Stimulated activated CD4-positive, alpha-beta T cell treated with anti-CD3 and anti-CD28 coated beads, Interleukin-12 subunit alpha, Interleukin-12 subunit beta, amount 100 ng/mL, for 4 hours (primary cell): ENCODE measurements around the gene LYZL6.

Experiments used
- DNase-seq: peaks from one replicate; pipeline ENCODE4 v3.0.0-alpha.2; 2020

LYZL6 gene, protein sequence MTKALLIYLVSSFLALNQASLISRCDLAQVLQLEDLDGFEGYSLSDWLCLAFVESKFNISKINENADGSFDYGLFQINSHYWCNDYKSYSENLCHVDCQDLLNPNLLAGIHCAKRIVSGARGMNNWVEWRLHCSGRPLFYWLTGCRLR

DNA sequence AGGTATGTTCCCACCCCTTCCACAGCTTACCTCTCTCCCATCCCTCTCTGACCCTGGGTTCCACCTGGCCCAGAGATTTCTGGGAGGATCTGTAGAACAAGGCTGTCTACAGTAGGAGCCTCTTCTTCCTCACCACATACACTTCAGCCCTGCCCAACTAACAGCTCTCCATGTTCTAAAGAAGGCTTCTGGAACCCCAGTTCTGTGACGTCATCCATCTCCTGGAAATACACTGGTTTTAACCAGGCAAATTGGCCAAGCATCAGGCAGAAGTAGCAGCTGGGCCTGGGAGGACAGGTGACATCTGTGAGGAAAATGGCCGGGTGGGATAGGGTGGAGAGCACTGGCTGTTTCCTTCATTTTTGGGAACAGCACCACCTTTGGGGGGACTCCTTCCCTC, at the start of gene LYZL6:
Gene LYZL6 (minus strand): TSS at position 177 of the 400 bp plus-strand sequence. CDS start 4,357 bp downstream, outside the sequence.
- DNase-seq: no peak

DNA sequence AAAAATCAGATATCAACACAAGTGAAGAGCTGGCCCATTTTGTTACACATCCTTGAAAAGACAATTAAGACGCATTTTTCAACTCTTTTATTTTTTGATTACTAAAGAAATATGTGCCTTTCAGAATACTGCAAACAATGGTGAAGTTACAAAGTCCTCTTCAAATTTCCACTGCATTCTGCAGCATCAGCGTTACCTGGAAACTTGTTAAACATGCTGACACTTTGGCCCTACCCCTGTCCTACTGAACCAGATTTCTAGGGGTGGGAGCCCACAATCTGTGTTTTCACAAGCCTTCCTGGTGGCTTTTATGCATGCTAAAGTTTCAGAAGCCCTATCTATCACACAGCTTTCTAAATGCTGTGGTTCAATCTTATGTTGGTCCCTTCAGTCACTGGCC, 47.6 kb upstream of the LYZL6 start:
- DNase-seq: no peak

DNA sequence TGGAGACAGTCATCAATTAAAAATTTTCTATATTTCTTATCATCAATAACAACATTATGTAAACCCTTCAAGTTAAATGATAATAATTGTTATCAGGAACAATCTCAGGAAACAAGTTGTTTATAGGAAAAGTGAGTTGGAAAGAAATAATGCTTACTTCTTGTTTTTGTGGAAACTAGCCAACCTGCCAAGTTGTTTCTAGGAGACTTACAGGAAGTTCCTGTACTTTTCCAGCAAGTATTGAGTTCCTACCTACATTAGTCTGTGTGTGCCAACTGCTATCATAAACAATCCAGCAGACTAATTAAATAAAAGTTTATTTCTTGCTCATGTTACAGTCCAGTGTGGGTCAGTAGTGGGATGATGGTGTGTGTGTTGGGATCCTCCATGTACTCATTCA, 44.7 kb upstream of the LYZL6 start:
- no peak for DNase-seq

DNA sequence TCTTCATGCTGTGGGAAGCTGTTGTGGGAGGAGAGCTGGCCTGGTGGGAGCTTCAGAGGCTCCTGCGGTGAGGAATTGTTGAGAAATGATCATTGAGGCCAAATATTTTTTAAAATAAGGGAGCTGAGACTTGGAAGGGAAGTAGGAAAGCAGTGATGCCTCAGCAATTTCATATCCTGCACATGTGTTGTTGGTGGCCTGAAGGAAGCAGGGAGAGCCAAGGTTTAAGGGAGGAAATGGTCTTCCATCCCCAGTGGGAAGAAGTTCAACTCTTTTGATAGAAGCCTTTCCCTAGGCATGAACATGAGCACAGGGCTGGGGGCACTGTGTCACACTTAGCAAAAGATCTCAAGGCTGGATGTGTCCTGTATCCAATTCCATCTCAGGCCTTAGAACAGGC, 43.1 kb upstream of the LYZL6 start, which contains the start of gene CCL14:
Gene CCL14 (minus strand): TSS at position 87 of the 400 bp plus-strand sequence. CDS start 80 bp downstream, at position 7.
- DNase-seq: no peak

DNA sequence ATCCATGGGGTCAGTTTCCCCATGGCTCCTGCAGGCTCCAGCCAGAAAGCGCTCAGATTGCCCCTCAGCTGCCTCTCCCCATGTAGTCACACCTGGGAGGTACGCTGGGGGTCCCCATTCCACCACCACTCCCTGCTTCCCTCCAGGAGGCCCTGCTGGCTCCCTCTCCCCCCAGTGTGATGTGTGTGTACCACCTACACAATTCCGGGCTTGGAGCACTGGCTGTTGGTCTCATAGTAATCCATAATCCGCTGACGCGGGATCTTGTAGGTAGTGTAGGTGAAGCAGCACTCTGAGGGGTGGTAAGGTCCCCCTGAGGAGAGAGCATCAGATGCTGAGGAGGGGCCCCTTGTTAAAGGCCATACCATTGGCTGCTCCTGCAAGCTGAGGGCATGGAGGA, 40.6 kb upstream of the LYZL6 start:
- no peak for DNase-seq

DNA sequence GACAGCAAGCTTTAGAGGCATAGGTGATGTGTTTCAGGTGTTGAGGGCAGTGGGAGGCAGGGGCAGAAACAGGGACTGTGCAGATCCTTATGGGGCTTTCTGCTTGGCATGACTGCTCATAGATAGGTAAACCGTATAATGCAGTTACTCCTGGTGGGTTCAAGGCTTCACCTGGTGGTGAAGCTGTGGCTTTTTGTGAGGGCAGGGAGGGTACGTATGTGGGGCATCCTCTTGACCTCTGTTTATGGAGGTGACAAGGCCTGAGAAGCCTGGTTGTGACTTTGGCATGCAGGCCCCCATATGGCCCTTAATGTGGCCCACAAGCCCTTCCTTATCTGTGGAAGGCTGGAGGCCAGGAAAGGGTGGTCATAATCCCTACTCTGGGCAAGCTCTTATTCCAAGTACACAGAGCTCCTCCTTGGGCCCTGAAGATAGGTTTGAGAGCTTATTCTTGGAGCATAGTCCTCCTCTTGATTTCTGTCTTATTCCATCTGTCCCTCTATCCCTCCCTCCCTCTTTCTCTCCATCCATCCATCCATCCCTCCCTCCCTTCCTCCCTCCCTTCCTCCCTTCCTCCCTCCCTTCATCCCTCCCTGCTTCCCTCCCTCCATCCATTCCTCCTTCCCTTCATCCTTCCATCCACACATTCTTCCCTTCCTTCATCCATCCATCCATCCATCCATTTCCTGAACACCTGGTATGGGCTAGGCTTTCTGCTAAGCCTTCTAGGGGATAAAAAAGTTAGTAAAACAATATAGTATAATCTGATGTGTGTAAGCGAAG, 39.1 kb upstream of the LYZL6 start:
- no peak for DNase-seq

DNA sequence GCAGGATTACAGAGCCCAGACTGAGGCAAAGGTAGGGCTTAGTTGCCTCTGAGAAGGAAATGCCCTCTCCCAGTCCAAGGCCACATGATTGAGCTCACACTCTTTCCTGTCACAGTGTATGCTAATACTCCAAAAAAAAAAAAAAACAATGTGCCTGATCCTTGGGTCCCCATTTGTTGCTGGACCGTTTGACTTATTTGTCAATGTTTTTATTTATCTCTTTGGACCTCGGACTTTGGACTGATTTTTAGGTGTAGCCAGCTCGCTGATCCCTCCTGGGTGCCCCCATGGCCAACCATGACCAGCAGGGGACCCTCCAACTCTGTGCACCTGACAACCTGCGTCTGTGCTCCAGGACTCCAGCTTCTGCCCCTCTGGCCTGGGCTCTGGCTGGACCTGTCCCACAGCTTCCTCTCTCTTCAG, 38.4 kb upstream of the LYZL6 start:
- no peak for DNase-seq

DNA sequence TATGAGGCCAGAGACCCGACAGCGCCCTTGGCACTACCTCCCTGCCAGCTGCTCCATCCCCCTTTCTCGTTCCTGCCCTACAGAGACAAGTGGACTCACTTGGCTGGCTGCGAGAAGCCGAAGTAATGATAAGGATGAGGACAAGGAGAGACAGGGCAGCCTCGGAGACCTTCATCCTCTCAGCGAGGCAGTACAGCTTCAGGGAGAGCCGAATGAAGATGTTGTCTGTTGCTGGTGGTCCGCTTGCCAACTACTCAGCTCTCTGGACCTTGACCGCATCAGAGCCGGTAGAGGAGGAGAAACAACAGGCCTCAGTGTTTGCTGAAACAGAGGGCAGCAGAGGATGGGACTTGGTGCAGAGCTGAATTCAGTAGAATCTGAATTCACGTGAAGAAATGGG, 37.7 kb upstream of the LYZL6 start, which contains the start of gene CCL16:
Gene CCL16 (minus strand): TSS at position 252 of the 400 bp plus-strand sequence. CDS start 77 bp downstream, at position 175.
- DNase-seq: no peak

DNA sequence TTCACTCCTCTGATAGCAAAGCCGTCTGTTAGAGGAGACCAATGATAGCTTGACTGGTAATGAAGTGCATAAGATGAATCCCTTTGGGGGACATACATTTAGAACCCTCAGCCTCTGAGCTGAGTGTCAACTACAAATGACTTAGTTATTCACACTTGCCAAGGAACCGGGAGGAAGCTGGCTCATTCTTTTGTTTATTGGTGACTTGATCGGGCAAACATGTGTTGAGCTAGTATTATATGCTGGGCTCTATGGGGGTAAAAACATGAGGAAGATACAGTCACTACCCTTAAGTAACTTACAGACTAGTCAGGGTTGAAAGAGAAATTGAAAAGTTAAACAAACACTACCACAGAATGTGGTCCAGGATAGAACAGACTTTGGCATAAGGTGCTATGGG, 34.8 kb upstream of the LYZL6 start:
- no peak for DNase-seq

DNA sequence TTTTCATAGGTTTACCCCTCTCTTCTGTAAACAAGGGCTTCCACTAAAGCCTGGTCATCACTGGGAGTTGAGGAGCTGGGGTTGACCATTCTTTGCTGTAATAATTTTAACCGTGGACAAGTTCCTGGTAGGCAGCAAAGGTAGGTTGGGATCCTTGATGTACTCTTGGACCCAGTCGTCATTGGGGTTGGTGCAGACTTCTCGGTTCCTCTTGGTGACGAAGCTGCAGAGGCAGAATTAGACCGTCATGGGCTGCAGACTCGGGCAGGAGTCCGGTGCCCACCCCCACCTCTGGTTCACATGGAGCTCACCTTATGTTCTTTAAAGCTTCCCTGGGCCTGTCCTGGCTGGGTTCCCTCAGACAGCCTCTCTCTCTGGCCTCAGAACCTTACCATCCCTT, 34.0 kb upstream of the LYZL6 start:
- no peak for DNase-seq

DNA sequence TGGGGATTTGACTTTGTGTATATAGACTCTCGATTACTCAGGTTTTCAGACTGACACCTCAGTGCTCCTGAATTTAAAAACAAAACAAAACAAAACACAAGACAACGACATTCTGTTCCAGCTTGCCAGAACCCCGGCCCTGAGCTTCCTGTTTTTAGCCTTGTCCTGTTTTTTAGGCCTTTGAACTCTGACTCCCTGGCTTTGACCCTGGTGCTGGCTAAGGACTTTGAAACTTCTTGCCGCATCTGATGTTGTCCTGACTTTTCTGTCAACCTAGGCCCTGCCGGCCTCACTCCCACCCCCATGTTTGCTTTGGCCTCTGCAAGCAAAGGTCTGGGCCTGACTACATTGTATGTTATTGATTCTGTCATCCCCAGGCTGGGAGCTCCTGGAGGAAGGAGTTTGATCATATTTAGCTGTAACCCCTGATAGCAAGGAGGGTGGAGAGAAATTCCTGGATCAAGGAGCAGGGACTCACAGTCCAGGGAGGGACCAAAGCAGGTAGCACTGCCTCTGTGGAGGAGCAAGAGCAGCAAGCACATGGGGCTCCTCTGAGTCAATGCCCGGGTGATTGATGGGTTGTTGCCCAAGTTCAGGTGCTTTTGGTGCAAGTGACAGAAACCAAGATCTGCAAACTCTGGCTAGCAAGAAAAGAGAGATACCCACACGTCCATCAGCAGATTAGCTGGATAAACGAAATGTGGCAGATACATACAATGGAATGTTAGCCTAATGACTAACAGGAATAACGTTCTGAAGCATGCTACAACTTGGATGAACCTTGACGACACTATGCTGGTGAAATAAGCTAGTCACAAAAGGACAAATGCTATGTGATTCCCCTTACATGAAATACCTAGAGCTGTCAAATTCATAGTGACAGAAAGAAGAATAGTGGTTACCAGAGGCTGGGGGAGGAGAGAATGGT, 30.1 kb upstream of the LYZL6 start:
- no peak for DNase-seq

DNA sequence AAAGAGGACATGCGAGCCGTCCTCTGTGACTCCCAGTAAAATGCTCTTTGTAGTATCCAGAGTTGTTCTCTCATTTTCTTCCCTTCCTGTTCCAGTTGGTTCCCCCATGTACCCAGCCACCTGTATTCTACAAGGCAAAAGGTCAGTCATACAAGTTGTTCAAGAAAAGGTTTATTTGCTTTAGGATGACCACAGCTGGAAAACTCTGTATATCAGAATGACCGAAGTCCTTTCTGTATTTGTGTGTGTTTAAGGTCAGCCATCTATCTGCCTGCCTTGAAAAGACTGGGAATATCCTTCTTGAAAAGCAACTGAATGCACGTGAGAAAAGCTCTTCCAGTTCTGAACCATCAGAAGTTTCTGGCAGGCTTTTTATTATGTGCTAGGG, 29.4 kb upstream of the LYZL6 start:
- no peak for DNase-seq

DNA sequence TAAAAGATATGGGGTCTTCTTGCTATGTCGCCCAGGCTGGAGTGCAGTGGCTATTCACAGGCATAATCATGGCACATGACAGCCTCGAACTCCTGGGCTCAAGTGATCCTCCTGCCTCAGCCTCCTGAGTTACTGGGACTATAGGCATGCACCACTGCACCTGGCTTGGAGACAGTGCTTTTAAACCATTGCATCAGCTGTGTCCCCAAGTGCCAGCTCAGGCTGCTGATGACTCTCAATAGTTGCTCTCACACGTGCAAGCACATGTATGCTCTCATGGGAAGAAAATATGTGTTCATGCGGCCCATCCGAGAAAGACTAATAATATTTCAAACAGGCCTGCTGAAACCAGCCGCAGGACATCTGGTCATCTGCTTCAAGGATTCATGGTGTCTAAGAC, 29.0 kb upstream of the LYZL6 start:
- no peak for DNase-seq

DNA sequence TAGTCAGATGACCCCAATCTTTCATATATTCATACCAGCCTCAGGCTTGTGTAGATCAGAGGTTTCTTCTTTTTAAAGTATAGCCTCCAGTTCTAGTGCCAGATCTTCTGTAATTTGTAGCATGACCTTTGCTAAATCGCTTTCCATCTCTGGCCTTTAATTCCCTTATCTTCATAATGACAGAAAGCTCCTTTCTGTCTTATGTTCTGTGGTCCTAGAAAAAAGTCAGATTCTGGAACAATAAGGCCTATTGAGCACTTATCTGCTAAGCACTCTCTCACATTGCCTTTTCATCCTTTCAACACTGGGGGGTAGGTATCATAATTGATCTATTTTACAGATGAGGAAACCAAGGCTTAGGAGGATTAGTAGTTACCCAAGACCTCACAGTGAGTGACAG, 28.6 kb upstream of the LYZL6 start:
- no peak for DNase-seq

DNA sequence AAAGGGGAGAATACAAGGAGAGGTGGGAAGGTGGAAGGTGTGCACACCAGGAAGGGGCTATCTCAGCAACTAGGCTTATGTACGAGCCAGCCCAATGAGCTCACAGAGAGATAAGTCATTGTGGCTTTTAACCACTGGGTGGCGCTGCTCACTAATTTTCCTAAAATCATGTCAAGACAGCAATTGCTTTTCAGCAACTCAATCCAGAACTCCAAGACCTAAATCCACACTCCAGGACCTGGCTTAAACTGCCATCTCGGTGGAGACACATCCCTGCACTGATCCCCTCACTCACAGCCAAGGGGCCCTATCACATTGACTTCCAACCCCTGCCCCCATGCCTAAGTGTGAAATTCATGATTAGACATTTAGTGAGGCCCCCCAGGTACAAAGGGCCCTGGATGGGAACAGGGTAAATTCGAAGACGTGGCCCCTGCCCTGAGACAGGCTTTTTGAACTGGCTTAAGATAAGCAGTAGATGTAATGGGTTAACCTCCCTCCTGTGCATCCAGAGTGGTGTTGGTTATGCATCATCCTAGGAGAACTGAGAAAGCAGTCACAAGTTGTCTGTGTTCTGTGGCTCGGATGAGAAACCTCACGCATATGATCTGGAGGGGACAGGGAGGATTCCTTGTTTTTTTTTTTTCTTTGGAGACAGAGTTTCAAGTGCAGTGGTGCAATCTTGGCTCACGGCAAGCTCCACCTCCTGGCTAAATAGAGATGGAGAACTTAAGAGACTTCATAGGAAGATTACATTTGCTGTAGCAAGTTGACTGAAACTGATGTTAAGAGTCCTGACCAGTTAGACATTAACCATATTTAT, 26.3 kb upstream of the LYZL6 start:
- peak; percentile 61 for DNase-seq

DNA sequence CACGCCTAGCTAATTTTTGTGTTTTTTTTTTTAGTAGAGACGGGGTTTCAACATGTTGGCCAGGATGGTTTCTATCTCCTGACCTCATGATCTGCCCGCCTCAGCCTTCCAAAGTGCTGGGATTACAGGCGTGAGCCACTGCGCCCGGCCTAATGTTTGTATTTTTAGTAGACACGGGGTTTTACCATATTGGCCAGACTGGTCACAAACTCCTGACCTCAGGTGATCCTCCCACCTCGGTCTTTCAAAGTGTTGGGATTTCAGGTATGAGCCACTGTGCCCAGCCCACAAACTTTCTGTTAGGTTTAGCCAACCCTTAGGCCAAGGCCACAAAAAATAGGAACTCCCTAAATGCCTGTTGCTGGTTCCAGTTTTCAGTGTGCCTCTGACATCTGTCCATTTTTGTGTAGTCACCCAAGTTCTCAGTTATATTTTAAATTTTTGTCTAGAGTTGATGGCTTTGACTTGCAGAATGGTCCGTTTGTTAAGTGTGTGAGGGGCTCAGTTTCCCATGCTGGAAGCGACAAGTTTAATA, 25.1 kb upstream of the LYZL6 start:
- DNase-seq: no peak

DNA sequence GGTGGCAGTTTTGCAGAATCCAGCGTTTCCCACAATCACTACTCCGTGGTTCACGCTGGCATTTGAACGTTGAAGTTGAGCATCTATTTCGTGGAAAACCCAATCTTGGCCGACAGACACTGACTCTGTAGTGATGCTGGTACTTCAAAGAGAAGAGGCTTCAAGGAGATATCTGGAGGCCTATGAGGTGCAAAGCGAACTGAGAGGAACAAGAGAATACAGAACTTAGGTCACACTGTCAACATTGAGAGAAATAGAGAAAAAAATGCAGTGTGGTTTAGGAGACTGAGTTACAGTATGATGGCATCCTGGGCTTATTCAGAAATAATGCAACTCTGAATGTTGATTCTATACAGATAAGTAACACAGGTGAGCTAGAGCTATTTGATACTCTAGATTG, 21.8 kb upstream of the LYZL6 start:
- no peak for DNase-seq

DNA sequence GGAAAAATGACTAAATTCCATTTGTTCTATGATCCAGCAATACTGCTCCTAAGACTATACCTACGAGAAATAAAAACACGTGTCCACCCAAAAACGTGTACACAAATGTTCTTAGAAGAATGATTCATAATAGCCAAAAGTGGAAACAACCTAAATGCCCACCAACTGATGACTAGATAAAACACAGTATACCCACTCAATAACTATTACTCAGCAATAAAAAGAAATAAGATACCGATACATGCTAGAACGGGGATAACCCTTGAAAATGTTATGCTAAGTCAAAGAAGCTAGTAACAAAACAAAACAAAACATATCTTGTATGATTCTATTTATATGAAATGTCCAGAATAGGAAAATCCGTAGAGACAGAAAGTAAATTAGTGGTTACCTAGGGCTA, 20.1 kb upstream of the LYZL6 start:
- no peak for DNase-seq

DNA sequence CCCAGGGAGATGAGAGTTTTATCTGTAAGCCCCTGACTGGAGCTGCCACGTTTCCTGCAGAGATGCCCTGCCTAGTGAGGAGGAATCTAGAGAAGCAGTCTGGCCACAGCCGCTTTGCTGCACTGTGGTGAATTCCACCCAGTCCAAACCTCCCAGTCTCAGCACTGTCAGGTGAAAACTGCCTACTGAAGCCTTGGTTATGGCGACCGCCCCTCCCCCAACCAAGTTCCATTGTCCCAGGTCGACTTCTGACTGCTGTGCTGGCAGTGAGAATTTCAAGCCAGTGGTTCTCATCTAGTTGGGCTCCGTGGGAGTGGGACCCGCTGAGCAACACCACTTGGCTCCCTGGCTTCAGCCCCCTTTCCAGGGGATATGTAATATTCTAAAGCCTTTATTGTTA, 10.2 kb upstream of the LYZL6 start:
- DNase-seq: no peak

DNA sequence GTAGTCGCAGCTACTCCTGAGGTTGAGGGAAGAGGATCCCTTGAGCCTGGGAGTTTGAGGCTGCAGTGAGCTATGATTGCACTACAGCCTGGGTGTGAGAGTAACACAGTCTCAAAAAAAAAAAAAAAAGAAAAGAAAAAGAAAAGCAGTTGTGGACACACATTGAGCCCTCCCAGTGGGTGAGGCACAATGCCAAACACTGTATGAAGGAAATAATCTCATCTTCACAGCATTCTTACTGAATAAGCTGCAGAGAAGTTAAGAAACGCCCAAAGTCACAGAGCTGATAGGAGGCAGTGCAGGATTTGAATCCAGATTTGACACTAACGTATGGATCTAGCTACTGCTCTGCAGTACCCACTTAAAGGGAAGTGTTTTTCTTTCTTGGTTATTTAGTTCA, 5.9 kb upstream of the LYZL6 start:
- no peak for DNase-seq

DNA sequence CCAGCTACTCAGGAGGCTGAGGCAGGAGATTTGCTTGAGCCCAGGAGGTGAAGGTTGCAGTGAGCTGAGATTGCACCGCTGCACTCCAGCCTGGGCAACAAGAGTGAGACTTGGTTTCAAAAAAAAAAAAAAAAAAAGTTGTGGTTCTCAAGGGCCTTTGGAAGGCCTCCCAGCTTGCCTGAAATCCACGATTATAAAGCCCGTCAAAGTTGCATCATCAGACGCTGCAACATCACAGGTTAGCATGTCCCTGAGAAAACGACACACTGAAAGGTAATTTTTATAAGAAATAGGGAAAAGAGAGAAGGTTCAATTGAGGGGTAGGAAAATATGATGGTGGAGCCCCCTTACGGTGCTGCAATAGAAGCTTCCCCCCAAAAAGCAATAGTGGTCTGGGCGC, 4.6 kb upstream of the LYZL6 start:
- no peak for DNase-seq

DNA sequence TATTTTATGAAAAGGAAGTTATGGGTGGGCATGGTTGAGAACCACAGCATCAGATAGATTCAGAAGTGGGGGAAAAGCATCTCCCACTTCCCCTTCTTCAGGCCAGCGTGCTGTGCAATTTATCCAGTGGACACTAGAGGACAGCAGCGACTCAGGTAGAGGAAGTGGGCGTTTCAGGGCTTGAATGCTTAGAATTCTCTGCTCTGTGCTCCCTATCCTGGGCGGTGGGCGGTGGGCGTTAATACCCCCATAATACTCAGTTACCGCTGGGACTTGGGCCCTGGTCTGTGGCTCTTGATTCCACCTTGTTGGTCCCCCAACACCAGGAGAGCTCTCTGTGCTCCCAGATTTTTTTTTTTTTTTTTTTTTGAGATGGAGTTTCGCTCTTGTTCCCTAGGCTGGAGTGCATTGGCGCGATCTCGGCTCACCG, 3.7 kb upstream of the LYZL6 start:
- DNase-seq: peak; percentile 19
